LNCaP clone FGC (cell line): ENCODE data around the gene LST1.

Source experiments
- DNase-seq: peaks from one replicate; pipeline ENCODE4 v3.0.0-alpha.2; 2011; ENCODE audit warnings: low read depth
- H3K4me3 ChIP-seq: 2 replicates; pipeline ENCODE4 v1.5.1; 2011; ENCODE audit warnings: mild to moderate bottlenecking, low read depth, low read length, control low read depth
- TF ChIP-seq, protein P1 (sequence below): IDR thresholded peaks from 2 replicates; pipeline ENCODE4 v1.5.1; 2012; ENCODE audit warnings: mild to moderate bottlenecking; ENCODE audit not compliant: control insufficient read depth, insufficient read depth; ENCODE audit errors: extremely low read depth

The LST1 gene

DNA sequence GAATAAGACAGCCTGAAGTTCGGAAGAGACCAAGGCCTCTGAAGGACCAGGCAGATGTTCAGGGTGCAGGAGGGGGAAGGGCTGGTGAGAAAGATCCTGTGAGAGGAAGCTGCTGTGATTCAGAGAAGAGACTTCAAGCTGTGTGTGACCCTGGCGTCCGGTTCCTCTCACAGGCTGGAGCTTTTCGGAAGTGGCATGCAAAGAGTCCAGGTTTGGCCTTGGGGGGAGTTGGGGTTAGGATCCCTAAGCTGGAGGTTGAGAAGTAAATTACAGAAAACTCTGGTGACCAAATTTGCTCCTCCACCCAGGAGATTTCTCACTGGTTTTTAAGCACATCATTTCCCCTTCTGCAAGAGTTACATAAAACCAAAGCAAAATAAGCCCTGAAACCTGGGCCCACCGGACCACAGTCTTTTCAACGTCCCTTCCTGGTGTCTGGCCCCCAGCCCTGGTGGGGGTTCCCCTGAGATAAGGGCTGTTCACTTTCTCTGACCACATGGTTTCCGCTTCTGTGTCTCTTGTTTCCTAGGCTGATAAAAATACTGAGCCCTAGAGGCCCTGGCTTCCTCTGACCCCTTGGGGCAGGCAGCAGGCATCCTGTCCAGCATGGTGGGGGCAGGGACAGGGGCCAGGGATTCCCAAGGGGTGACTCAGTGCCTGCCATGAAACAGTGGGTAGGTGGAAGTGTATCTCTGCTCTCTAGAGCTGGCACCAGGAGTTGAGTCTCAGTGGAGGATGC, 25.9 kb upstream of the LST1 start:
- DNase-seq: no peak
- TF ChIP-seq, protein P1, sequence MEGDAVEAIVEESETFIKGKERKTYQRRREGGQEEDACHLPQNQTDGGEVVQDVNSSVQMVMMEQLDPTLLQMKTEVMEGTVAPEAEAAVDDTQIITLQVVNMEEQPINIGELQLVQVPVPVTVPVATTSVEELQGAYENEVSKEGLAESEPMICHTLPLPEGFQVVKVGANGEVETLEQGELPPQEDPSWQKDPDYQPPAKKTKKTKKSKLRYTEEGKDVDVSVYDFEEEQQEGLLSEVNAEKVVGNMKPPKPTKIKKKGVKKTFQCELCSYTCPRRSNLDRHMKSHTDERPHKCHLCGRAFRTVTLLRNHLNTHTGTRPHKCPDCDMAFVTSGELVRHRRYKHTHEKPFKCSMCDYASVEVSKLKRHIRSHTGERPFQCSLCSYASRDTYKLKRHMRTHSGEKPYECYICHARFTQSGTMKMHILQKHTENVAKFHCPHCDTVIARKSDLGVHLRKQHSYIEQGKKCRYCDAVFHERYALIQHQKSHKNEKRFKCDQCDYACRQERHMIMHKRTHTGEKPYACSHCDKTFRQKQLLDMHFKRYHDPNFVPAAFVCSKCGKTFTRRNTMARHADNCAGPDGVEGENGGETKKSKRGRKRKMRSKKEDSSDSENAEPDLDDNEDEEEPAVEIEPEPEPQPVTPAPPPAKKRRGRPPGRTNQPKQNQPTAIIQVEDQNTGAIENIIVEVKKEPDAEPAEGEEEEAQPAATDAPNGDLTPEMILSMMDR: no peak
- H3K4me3 ChIP-seq: no peak overlapping the region

GRCh38 chr6:31560697-31561058, 25.4 kb upstream of the LST1 start:
- TF ChIP-seq, protein P1: no peak
- no peak for DNase-seq
- no peak overlapping the region for H3K4me3 ChIP-seq

- no peak for DNase-seq
- no peak overlapping the region for H3K4me3 ChIP-seq
- TF ChIP-seq, protein P1: no peak
Measured at GRCh38 chr6:31567531-31568370, 18.3 kb upstream of the LST1 start.

- no peak for DNase-seq
- TF ChIP-seq, protein P1: no peak
- no peak overlapping the region for H3K4me3 ChIP-seq
Measured at GRCh38 chr6:31568537-31568961, 17.5 kb upstream of the LST1 start.

DNA sequence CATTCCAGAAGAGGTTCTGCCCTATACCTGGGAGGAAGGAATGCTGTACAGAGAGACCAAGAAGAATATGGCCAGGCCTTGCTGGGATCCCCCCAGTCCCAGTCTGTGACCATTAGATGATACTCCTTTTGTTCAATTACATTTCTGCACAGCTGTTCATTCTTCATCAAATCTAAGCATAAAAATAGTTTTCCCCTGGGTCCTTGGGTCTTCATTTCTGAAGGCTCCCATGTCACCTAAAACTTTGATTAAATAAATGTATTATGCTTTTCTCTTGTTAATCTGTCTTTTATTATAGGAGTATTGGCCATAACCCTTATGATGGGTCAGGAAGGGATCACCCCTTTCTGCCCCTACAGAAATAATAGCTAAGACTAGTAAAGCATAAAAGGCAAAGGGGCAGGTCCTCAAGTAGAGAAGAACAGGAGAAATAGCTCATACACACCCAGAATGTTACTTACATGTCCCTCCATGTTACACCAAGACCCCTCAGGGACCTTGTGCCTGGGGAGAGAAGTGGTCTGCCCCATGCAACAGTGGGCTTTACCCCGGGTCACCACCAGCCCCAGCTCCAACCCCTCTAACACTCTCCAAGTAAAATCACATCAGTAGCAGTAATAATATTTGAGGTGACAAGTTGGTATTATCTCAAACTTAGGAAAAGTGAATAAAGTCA, 16.1 kb upstream of the LST1 start:
- no peak overlapping the region for H3K4me3 ChIP-seq
- TF ChIP-seq, protein P1: no peak

GRCh38 chr6:31572041-31572911, 13.8 kb upstream of the LST1 start, which contains the start of gene LTA:
TSS of gene LTA (plus strand) at chr6:31572289. CDS start at chr6:31572743, 454 bp downstream.
- no peak within 1 kb of the TSS for H3K4me3 ChIP-seq
- TF ChIP-seq, protein P1: no peak
- DNase-seq: no peak

More for the DNA sequence above, 16.1 kb upstream of the LST1 start:
- no peak for DNase-seq
